AG04449 (cell line): Measurements from ENCODE around the gene STK33.

Source experiments
- CTCF ChIA-PET: fragments of 350-600 bp; formaldehyde crosslinking; extraction: SDS; loops from one replicate; lab custom pipeline; 2021; ENCODE audit warnings: antibody characterized with exemption; lab: Yijun Ruan, JAX
- POLR2A ChIA-PET: fragments of 400-600, 350-600 bp; formaldehyde crosslinking; extraction: SDS; loops from one replicate; lab custom pipeline; 2020; ENCODE audit warnings: antibody characterized with exemption, inconsistent platforms; lab: Yijun Ruan, JAX
- DNase-seq: peaks from one replicate; pipeline ENCODE4 v3.0.0-alpha.2; 2010; ENCODE audit warnings: low read depth, low spot score
- H3K4me3 ChIP-seq: 2 replicates; pipeline ENCODE4 v1.5.1; 2011; ENCODE audit warnings: low read depth, mild to moderate bottlenecking, control low read depth, low read length
- TF ChIP-seq, protein P1 (sequence below): IDR thresholded peaks from one replicate; pipeline ENCODE4 v1.5.1; 2011; ENCODE audit warnings: mild to moderate bottlenecking, moderate library complexity, low read length, control low read depth, inconsistent platforms; ENCODE audit not compliant: insufficient read depth; ENCODE audit errors: missing control alignments

STK33 gene

DNA sequence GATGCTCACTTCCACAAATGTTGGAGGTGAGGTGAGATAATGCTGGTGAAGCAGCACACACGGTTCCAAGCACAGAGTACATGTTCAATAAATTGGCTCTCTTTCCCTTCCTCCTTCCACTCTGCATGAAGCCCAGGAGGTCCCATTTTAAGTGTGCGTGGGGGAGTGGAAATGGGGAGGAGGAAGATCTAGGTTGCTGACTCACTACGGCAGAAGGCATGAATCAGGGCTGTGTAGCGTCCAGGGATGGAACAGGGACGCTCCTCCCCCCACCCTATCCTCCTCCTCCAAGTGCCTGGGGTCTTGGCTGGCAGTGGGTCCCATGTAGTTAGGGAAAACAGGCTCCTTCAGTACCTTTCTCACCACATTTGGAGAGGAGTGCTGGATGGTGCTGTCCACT is 44.3 kb upstream of the STK33 start:
- CTCF ChIA-PET: interaction anchor here (1.3 kb wide), 1 partner anchor 9 kb away, joined by 5 read pairs; no protein-coding TSS in a partner anchor
- H3K4me3 ChIP-seq: no peak overlapping the region
- TF ChIP-seq, protein P1, sequence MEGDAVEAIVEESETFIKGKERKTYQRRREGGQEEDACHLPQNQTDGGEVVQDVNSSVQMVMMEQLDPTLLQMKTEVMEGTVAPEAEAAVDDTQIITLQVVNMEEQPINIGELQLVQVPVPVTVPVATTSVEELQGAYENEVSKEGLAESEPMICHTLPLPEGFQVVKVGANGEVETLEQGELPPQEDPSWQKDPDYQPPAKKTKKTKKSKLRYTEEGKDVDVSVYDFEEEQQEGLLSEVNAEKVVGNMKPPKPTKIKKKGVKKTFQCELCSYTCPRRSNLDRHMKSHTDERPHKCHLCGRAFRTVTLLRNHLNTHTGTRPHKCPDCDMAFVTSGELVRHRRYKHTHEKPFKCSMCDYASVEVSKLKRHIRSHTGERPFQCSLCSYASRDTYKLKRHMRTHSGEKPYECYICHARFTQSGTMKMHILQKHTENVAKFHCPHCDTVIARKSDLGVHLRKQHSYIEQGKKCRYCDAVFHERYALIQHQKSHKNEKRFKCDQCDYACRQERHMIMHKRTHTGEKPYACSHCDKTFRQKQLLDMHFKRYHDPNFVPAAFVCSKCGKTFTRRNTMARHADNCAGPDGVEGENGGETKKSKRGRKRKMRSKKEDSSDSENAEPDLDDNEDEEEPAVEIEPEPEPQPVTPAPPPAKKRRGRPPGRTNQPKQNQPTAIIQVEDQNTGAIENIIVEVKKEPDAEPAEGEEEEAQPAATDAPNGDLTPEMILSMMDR: no peak
- DNase-seq: no peak
- POLR2A ChIA-PET: no interaction called here

DNA sequence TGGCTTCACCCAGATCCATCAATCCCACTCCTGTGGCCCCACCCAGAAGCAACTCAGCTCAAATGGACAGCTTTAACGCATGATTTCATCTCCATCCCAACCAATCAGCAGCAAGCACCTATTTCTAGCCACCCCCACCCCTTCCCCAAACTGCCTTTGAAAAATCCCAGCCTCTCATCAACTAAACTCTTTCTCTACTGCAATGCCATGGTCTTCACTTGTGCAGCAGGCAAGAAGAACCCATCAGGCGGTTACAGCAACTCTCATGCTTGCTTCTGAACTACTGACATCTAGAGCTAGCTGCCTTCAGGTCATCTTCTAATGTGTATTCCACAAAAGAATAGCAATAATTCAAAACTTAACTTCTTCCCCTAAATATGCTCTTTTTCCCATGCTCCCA is 42.1 kb upstream of the STK33 start:
- no peak overlapping the region for H3K4me3 ChIP-seq
- CTCF ChIA-PET: no interaction called here
- TF ChIP-seq, protein P1: no peak
- POLR2A ChIA-PET: no interaction called here
- no peak for DNase-seq

GRCh38 chr11:8634498-8634897 is 40.5 kb upstream of the STK33 start:
- no peak for DNase-seq
- no peak overlapping the region for H3K4me3 ChIP-seq
- TF ChIP-seq, protein P1: no peak
- ChIA-PET CTCF (no interaction called here), POLR2A (no interaction called here)

DNA sequence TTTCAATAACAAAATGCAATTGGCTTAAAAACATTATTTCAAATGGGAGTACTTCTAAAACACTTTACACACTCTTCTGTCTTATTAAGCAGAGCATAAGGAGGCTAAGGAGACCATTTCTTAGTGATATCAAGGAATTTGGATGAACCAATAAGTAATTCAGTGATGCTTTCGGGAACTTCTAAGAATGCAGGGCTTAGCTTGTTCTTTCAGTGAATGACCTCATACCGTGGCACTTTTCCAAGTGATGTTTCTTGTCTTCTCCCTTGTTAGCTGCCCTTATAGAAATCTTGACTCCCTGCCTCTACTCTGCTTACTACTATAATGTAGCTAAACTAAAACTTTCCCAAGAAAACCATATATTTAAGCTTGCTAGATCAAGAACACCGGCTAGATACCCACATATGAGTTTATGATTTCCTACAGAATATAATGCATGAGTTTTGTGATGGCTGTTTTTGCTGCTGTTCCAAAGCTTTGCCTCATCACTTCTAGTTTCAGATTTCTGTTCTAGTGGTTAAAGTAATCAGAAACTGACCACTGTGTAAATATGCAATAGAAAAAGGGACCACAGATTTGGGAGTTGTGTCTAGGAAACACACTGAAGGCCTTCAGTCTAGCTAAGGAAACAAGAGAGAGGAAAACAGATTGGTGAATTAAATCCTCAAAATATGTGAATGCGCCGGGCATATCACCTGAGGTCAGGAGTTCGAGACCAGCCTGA is 37.5 kb upstream of the STK33 start:
- H3K4me3 ChIP-seq: no peak overlapping the region
- TF ChIP-seq, protein P1: no peak
- ChIA-PET POLR2A (interaction anchor here (0.7 kb wide), 2 partner anchors 20 to 52 kb away, joined by 3 to 4 read pairs; no protein-coding TSS in a partner anchor), CTCF (no interaction called here)
- DNase-seq: peak; percentile 67

DNA sequence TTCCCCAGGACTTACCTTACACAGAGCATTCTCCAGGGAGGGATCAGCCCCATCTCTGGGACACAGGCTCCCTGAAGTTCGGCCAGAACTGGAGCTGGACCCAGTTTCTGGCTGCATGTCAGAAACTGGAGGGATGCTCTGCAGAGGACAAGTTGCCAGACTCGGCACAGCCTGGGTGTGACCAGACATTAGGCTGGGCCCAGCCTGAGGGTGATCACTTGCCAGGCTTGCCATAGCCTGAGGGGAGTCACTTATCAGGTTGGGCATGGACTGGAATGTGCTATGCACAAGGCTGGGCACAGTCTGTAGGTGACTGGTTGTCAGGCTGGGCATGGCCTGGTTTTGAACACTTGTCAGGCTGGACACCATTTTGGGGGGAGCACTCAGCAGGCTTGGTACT is 30.7 kb upstream of the STK33 start:
- no peak overlapping the region for H3K4me3 ChIP-seq
- ChIA-PET POLR2A (no interaction called here), CTCF (no interaction called here)
- TF ChIP-seq, protein P1: no peak
- no peak for DNase-seq

- CTCF ChIA-PET: interaction anchor here (1.2 kb wide), 1 partner anchor 10 kb away, joined by 4 read pairs; no protein-coding TSS in a partner anchor
- POLR2A ChIA-PET: no interaction called here
- TF ChIP-seq, protein P1: no peak
- DNase-seq: no peak
- no peak overlapping the region for H3K4me3 ChIP-seq
Measured at GRCh38 chr11:8621147-8621546, 27.1 kb upstream of the STK33 start.
